Endothelial cell of umbilical vein (primary cell): Measurements from ENCODE around the gene AFG3L2. TPM values are rescaled to one million over a fixed set of nuclear protein-coding genes. Genes with fewer than 3 reads are reported as not detected.

Experiments
- BruUV-seq: library from RNA; stranded (reverse); fragments of 400-500 nt; replicated peaks from 2 replicates; lab custom pipeline; 2021; lab: Mats Ljungman, UMichigan
- CTCF ChIA-PET: fragments of 300-600, 350-600 bp; sonication (Branson Sonifier 250); formaldehyde crosslinking; loops from one replicate; lab custom pipeline; 2021; ENCODE audit warnings: antibody characterized with exemption, inconsistent platforms; lab: Charles Lee
- POLR2A ChIA-PET: fragments of 300-600, 350-600 bp; sonication (Branson Sonifier 250); formaldehyde crosslinking; loops from one replicate; lab custom pipeline; 2021; ENCODE audit warnings: antibody characterized with exemption, inconsistent platforms; lab: Charles Lee
- DNase-seq: peaks from one replicate; pipeline ENCODE4 v3.0.0-alpha.2; 2011; ENCODE audit warnings: low read depth, low spot score
- FAIRE-seq: peaks from 2 replicates; lab custom pipeline; 2011; peaks lifted over from hg19 to GRCh38; lab: Jason Lieb, UNC
- H2AFZ ChIP-seq: 2 replicates; pipeline ENCODE4 v1.6.0; 2012; ENCODE audit warnings: low read depth, low read length, control low read depth, inconsistent platforms
- H3K27ac ChIP-seq: 2 replicates; pipeline ENCODE4 v1.5.1; 2011; ENCODE audit warnings: low read depth, mild to moderate bottlenecking, control low read depth, low read length, moderate library complexity; ENCODE audit not compliant: insufficient read depth
- H3K27me3 ChIP-seq, 2 experiments: 2 replicates each; pipeline versions ENCODE4 v1.6.0 to v1.6.1; 2011; ENCODE audit warnings: low read length in 2 of 2, mixed read lengths in 1 of 2; ENCODE audit not compliant: control insufficient read depth in 2 of 2, insufficient read depth in 2 of 2
- H3K36me3 ChIP-seq, 2 experiments: 2 replicates in 1 of 2; 3 replicates in 1 of 2; pipeline ENCODE4 v1.5.1; 2011; ENCODE audit warnings: low read length in 2 of 2, mild to moderate bottlenecking in 1 of 2, moderate library complexity in 1 of 2; ENCODE audit not compliant: control insufficient read depth in 2 of 2, insufficient read depth in 2 of 2; ENCODE audit errors: extremely low read depth in 1 of 2
- H3K4me1 ChIP-seq: 3 replicates; pipeline ENCODE4 v1.5.1; 2011; ENCODE audit warnings: mild to moderate bottlenecking, low read length; ENCODE audit not compliant: control insufficient read depth, insufficient read depth; ENCODE audit errors: extremely low read depth
- H3K4me2 ChIP-seq: 2 replicates; pipeline ENCODE4 v1.6.1; 2011; ENCODE audit warnings: low read length, control low read depth, mixed read lengths; ENCODE audit not compliant: insufficient read depth
- H3K4me3 ChIP-seq, 3 experiments: fragments of 200-600 bp in 1 of 3; sonication (generic), shearing (Covaris generic) in 1 of 3; replicated peaks in 1 of 3; 2 replicates each; pipeline ENCODE4 v1.5.1; 2011 to 2016; ENCODE audit warnings: control low read depth in 3 of 3, low read length in 3 of 3, mild to moderate bottlenecking in 2 of 3, inconsistent platforms in 1 of 3, low read depth in 1 of 3, moderate library complexity in 1 of 3; ENCODE audit not compliant: insufficient read depth in 1 of 3
- H3K79me2 ChIP-seq: 2 replicates; pipeline ENCODE4 v1.6.0; 2012; ENCODE audit warnings: low read length, inconsistent platforms; ENCODE audit not compliant: control insufficient read depth, insufficient read depth
- H3K9ac ChIP-seq: replicated peaks from 2 replicates; pipeline ENCODE3; 2011; ENCODE audit warnings: low read length, control low read depth; ENCODE audit not compliant: insufficient read depth; ENCODE audit errors: extremely low read depth
- H3K9me1 ChIP-seq: replicated peaks from 3 replicates; pipeline ENCODE4 v1.6.0; 2011; ENCODE audit warnings: mild to moderate bottlenecking, low read length; ENCODE audit not compliant: control insufficient read depth, insufficient read depth; ENCODE audit errors: extremely low read depth
- H3K9me3 ChIP-seq: replicated peaks from 2 replicates; pipeline ENCODE4 v1.5.1; 2012; ENCODE audit warnings: low read length, inconsistent platforms; ENCODE audit not compliant: control insufficient read depth, insufficient read depth
- H4K20me1 ChIP-seq: replicated peaks from 2 replicates; pipeline ENCODE3; 2011; ENCODE audit warnings: mild to moderate bottlenecking, low read length; ENCODE audit not compliant: control insufficient read depth, insufficient read depth; ENCODE audit errors: extremely low read depth
- EZH2 ChIP-seq: IDR thresholded peaks from 2 replicates; pipeline ENCODE4 v1.6.1; 2012; ENCODE audit warnings: borderline replicate concordance, low read depth, mild to moderate bottlenecking, moderate library complexity, low read length, inconsistent platforms; ENCODE audit not compliant: severe bottlenecking
- FOS ChIP-seq: IDR thresholded peaks from 2 replicates; pipeline ENCODE4 v1.6.1; 2011; ENCODE audit warnings: mild to moderate bottlenecking, low read length, moderate library complexity, borderline replicate concordance; ENCODE audit not compliant: insufficient read depth
- GATA2 ChIP-seq: IDR thresholded peaks from 2 replicates; pipeline ENCODE4 v1.7.0; 2011; ENCODE audit warnings: low read depth, mild to moderate bottlenecking, moderate library complexity, mixed read lengths, low read length; ENCODE audit not compliant: insufficient read length, insufficient read depth
- JUN ChIP-seq: IDR thresholded peaks from 2 replicates; pipeline ENCODE4 v1.6.1; 2011; ENCODE audit warnings: borderline replicate concordance, low read depth; ENCODE audit not compliant: insufficient read length, insufficient read depth
- MYC ChIP-seq: IDR thresholded peaks from one replicate; pipeline ENCODE4 v1.6.1; 2011; ENCODE audit warnings: mild to moderate bottlenecking, low read depth, low read length
- POLR2A ChIP-seq: IDR thresholded peaks from 2 replicates; pipeline ENCODE4 v1.6.1; 2012; ENCODE audit warnings: low read depth, mild to moderate bottlenecking, control low read depth, low read length
- dilution Hi-C: fragments of 300-500 bp; cut with MboI; formaldehyde crosslinking; loops from one replicate; pipeline ENCODE4 v1.15.0; 2019; ENCODE audit warnings: low sequenced_read_pairs; ENCODE audit not compliant: extremely low pct_ligation_motif_present
- intact Hi-C: fragments of 100-400 bp; cut with micrococcal nuclease; formaldehyde crosslinking; loops from one replicate; pipeline ENCODE4 v1.10.0; 2022
- polyA plus RNA-seq, 4 experiments: library from polyadenylated mRNA; depleted of rRNA in 3 of 4; stranded (reverse) in 3 of 4; unstranded in 1 of 4; fragments of >200 nt; gene quantifications; 2 replicates each; pipeline versions ENCODE4 v1.2.1 to v1.2.3, GENCODE V29; 2011 to 2012; ENCODE audit warnings: missing spikeins in 1 of 4
- total RNA-seq: library from RNA; stranded (reverse); gene quantifications from 2 replicates; pipeline ENCODE4 v1.2.3, GENCODE V29; 2021
- TF ChIP-seq, protein P1 (sequence below): IDR thresholded peaks from 2 replicates; pipeline ENCODE4 v1.6.1; 2011; ENCODE audit not compliant: insufficient read depth, insufficient read length
- TF ChIP-seq, protein P2 (sequence below), 2 donors: IDR thresholded peaks; 1 replicate in 1 of 2; 2 replicates in 1 of 2; pipeline ENCODE4 v1.5.1; 2011; ENCODE audit warnings: low read length in 2 of 2, mild to moderate bottlenecking in 2 of 2, moderate library complexity in 2 of 2, control low read depth in 1 of 2, inconsistent platforms in 1 of 2, low read depth in 1 of 2; ENCODE audit not compliant: insufficient read depth in 1 of 2; ENCODE audit errors: extremely low read depth in 1 of 2

AFG3L2 gene
- total and polyA plus RNA-seq, 2 donors (not counting 3 experiments of a cell fraction or from before 2014, with no cell fraction given) = 19.3 to 42.4 TPM

DNA sequence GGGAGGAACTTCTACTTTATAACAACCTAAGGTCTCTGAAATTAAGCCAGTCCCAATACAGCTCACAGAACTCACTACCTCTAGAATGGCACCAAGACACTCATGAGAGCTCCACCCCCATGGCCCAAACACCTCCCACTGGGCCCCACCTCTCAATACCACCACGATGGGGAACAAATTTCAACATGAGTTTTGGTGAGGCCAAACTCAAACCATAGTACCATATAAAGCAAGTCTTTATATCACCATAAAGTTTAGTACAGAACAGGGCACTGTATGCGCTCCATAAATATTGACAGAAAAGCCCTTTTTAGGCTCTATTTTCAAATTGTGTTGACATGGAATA, 3.3 kb downstream of the AFG3L2 start:
- H3K27me3 ChIP-seq = no peaks in the 10 kb centered on the region
- H3K4me1 ChIP-seq = peaks cover 9% of the 10 kb centered on the region
- intact Hi-C loops (no loop called here), dilution Hi-C loops (no loop called here)
- H3K4me2 ChIP-seq = no peak overlapping the region
- no peaks in the 10 kb centered on the region for H3K9me3 ChIP-seq
- no peak for DNase-seq
- FAIRE-seq = no peak
- H3K36me3 ChIP-seq = no peaks in the 10 kb centered on the region
- H3K27ac ChIP-seq = no peak overlapping the region
- H3K9me1 ChIP-seq = no peaks in the 10 kb centered on the region
- H3K9ac ChIP-seq = no peak overlapping the region
- POLR2A ChIA-PET = no interaction called here
- no peak overlapping the region for H2AFZ ChIP-seq
- CTCF ChIA-PET = interaction anchor here (1.0 kb wide), 1 partner anchor 20 kb away, joined by 3 read pairs; no protein-coding TSS in a partner anchor
- H4K20me1 ChIP-seq = no peaks in the 10 kb centered on the region
- H3K4me3 ChIP-seq = no peak overlapping the region
- peaks cover 57% of the 10 kb centered on the region for H3K79me2 ChIP-seq
- no TSS peak for BruUV-seq
- no peak for TF ChIP-seq MYC
- TF ChIP-seq JUN = no peak
- no peak for TF ChIP-seq GATA2
- TF ChIP-seq EZH2 = no peak
- TF ChIP-seq, protein P1, sequence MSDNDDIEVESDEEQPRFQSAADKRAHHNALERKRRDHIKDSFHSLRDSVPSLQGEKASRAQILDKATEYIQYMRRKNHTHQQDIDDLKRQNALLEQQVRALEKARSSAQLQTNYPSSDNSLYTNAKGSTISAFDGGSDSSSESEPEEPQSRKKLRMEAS = no peak
- no peak for TF ChIP-seq FOS
- TF ChIP-seq POLR2A = no peak
- TF ChIP-seq, protein P2, sequence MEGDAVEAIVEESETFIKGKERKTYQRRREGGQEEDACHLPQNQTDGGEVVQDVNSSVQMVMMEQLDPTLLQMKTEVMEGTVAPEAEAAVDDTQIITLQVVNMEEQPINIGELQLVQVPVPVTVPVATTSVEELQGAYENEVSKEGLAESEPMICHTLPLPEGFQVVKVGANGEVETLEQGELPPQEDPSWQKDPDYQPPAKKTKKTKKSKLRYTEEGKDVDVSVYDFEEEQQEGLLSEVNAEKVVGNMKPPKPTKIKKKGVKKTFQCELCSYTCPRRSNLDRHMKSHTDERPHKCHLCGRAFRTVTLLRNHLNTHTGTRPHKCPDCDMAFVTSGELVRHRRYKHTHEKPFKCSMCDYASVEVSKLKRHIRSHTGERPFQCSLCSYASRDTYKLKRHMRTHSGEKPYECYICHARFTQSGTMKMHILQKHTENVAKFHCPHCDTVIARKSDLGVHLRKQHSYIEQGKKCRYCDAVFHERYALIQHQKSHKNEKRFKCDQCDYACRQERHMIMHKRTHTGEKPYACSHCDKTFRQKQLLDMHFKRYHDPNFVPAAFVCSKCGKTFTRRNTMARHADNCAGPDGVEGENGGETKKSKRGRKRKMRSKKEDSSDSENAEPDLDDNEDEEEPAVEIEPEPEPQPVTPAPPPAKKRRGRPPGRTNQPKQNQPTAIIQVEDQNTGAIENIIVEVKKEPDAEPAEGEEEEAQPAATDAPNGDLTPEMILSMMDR (IDR thresholded peaks at IDR 0.05; ENCODE audit: extremely low read depth in 1 of 2, insufficient read depth in 1 of 2, low read depth in 1 of 2, low read length in 2 of 2) = no peak
